ENCODE results near the gene TNNC1. TPM values are rescaled to one million over a fixed set of nuclear protein-coding genes. Genes with fewer than 3 reads are reported as not detected.

The TNNC1 gene
- total RNA-seq, 1 experiment from 2014 or later = 5.6 TPM

DNA sequence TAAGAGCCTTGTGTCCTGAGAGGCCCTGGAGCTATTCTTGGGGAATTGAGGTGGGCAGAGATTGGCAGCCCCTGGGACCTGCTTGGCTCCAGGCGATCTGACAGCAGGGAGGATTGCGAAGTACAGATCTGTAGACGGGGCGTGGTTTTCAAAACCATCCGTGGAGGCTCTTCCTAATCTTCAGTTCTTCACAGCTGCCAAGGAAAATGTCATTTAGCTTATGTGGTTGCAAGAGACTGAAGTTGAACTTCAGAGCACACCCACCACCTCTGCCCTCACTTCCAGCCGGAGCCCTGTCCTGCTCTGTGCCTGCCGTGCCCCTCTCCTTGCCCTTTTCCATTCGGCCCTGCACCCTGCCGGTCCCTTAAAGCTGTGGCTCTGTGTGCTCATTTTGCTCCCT is 14.5 kb upstream of the TNNC1 start:
- Mint-ChIP-seq H3K36me3 (peaks cover 28% of the 10 kb centered on the region), H3K9me3 (no peaks in the 10 kb centered on the region), H3K27me3 (ENCODE audit: low read depth) (no peaks in the 10 kb centered on the region), H3K4me1 (no peaks in the 10 kb centered on the region), H3K4me3 (no peak overlapping the region), H3K27ac (0 out of 2 replicates have a peak overlapping the region, but pooled peaks have one; percentile 19)
- ChIA-PET POLR2A (no interaction called here), CTCF (interaction anchor here (0.6 kb wide), 2 partner anchors 207 to 386 kb away, joined by 3 to 5 read pairs; no protein-coding TSS in a partner anchor)
- no peak for TF ChIP-seq CREB1 (CRISPR knock-in tag; IDR thresholded peaks at IDR 0.05)
- no peak for ATAC-seq
- DNase-seq (ENCODE audit: low spot score) = no peak

DNA sequence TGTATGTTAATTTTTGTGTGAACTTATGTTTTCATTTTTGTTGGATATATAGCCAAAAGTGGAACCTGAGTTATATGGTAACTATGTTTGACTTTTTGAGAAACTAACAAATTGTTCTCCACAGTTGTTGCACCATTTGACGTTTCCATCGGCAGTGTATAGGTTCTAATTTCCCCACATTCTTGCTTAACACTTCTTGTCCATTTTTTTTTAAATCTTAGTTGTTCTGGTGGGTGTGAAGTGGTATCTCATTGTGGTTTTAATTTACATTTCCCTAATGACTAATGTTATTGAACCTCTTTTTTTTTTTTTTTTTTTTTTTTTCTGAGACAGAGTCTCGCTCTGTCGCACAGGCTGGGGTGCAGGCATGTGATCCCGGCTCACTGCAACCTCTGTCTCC is 9.6 kb upstream of the TNNC1 start:
- no peak overlapping the region for H3K27ac Mint-ChIP-seq
- DNase-seq (ENCODE audit: low spot score) = no peak
- ChIA-PET CTCF (no interaction called here), POLR2A (no interaction called here)
- H3K4me1 Mint-ChIP-seq = no peaks in the 10 kb centered on the region; the same call in 1 of the 2 replicates
- no peak overlapping the region for H3K4me3 Mint-ChIP-seq
- H3K27me3 Mint-ChIP-seq (ENCODE audit: low read depth) = no peaks in the 10 kb centered on the region
- TF ChIP-seq, protein P1, sequence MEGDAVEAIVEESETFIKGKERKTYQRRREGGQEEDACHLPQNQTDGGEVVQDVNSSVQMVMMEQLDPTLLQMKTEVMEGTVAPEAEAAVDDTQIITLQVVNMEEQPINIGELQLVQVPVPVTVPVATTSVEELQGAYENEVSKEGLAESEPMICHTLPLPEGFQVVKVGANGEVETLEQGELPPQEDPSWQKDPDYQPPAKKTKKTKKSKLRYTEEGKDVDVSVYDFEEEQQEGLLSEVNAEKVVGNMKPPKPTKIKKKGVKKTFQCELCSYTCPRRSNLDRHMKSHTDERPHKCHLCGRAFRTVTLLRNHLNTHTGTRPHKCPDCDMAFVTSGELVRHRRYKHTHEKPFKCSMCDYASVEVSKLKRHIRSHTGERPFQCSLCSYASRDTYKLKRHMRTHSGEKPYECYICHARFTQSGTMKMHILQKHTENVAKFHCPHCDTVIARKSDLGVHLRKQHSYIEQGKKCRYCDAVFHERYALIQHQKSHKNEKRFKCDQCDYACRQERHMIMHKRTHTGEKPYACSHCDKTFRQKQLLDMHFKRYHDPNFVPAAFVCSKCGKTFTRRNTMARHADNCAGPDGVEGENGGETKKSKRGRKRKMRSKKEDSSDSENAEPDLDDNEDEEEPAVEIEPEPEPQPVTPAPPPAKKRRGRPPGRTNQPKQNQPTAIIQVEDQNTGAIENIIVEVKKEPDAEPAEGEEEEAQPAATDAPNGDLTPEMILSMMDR (IDR thresholded peaks at IDR 0.05) = no peak
- TF ChIP-seq NR2C2 (CRISPR knock-in tag; IDR thresholded peaks at IDR 0.05) = no peak
- no peak for TF ChIP-seq TEAD1 (CRISPR knock-in tag; IDR thresholded peaks at IDR 0.05)
- TF ChIP-seq, protein P2, sequence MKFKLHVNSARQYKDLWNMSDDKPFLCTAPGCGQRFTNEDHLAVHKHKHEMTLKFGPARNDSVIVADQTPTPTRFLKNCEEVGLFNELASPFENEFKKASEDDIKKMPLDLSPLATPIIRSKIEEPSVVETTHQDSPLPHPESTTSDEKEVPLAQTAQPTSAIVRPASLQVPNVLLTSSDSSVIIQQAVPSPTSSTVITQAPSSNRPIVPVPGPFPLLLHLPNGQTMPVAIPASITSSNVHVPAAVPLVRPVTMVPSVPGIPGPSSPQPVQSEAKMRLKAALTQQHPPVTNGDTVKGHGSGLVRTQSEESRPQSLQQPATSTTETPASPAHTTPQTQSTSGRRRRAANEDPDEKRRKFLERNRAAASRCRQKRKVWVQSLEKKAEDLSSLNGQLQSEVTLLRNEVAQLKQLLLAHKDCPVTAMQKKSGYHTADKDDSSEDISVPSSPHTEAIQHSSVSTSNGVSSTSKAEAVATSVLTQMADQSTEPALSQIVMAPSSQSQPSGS (CRISPR knock-in tag; IDR thresholded peaks at IDR 0.05; ENCODE audit: borderline replicate concordance, low read depth) = no peak
- TF ChIP-seq EMX1 (CRISPR knock-in tag; IDR thresholded peaks at IDR 0.05) = no peak
- no peak for ATAC-seq
- no peaks in the 10 kb centered on the region for H3K9me3 Mint-ChIP-seq
- peaks cover 42% of the 10 kb centered on the region for H3K36me3 Mint-ChIP-seq

DNA sequence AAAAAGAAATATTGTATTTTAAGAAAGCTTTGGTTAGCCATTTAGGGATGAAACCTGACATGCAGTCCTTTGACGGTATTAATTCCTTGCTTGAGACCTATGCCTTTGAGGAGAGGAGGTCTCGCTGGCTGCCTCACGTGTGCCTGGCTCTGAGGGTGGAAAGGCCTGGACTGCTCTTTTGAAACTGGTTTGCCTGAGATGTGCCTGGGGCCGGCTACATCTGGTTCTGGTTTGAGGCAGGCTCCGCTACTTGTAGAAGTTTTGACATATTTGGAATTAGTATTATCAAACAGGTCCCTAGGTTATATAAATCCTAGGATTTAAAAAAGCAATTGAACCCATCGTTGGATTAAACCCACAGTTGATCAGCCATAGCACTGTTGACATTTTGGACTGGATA is 8.0 kb upstream of the TNNC1 start:
- H3K4me1 Mint-ChIP-seq = peaks cover 8% of the 10 kb centered on the region
- peaks cover 54% of the 10 kb centered on the region for H3K36me3 Mint-ChIP-seq
- POLR2A ChIA-PET = no interaction called here
- CTCF ChIA-PET = interaction anchor here (0.6 to 1.5 kb wide), 3 partner anchors 9 to 20 kb away, joined by 3 to 4 read pairs (median 4); no protein-coding TSS in a partner anchor
- no peak for ATAC-seq
- H3K9me3 Mint-ChIP-seq = no peaks in the 10 kb centered on the region
- DNase-seq (ENCODE audit: low spot score) = no peak
- no peak overlapping the region for H3K27ac Mint-ChIP-seq
- H3K4me3 Mint-ChIP-seq = no peak overlapping the region
- H3K27me3 Mint-ChIP-seq (ENCODE audit: low read depth) = no peaks in the 10 kb centered on the region
- TF ChIP-seq, protein P3, sequence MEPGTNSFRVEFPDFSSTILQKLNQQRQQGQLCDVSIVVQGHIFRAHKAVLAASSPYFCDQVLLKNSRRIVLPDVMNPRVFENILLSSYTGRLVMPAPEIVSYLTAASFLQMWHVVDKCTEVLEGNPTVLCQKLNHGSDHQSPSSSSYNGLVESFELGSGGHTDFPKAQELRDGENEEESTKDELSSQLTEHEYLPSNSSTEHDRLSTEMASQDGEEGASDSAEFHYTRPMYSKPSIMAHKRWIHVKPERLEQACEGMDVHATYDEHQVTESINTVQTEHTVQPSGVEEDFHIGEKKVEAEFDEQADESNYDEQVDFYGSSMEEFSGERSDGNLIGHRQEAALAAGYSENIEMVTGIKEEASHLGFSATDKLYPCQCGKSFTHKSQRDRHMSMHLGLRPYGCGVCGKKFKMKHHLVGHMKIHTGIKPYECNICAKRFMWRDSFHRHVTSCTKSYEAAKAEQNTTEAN (CRISPR knock-in tag; IDR thresholded peaks at IDR 0.05) = no peak
- TF ChIP-seq ZNF423 (CRISPR knock-in tag; IDR thresholded peaks at IDR 0.05) (no peak), ESRRA (CRISPR knock-in tag; IDR thresholded peaks at IDR 0.05; ENCODE audit: borderline replicate concordance) (no peak), TEAD4 (CRISPR knock-in tag; IDR thresholded peaks at IDR 0.05) (no peak), MYBL2 (CRISPR knock-in tag; IDR thresholded peaks at IDR 0.05) (no peak), FOXK1 (CRISPR knock-in tag; IDR thresholded peaks at IDR 0.05) (no peak), RORB (CRISPR knock-in tag; IDR thresholded peaks at IDR 0.05) (no peak), MXD4 (CRISPR knock-in tag; IDR thresholded peaks at IDR 0.05; ENCODE audit: borderline replicate concordance) (no peak), FOXJ3 (CRISPR knock-in tag; IDR thresholded peaks at IDR 0.05; ENCODE audit: borderline replicate concordance) (no peak), ETV6 (CRISPR knock-in tag; IDR thresholded peaks at IDR 0.05) (no peak), ZNF121 (CRISPR knock-in tag; IDR thresholded peaks at IDR 0.05) (no peak), NFATC4 (CRISPR knock-in tag; IDR thresholded peaks at IDR 0.05) (no peak), ZBTB21 (CRISPR knock-in tag; IDR thresholded peaks at IDR 0.05; ENCODE audit: borderline replicate concordance) (no peak)
- TF ChIP-seq, protein P4, sequence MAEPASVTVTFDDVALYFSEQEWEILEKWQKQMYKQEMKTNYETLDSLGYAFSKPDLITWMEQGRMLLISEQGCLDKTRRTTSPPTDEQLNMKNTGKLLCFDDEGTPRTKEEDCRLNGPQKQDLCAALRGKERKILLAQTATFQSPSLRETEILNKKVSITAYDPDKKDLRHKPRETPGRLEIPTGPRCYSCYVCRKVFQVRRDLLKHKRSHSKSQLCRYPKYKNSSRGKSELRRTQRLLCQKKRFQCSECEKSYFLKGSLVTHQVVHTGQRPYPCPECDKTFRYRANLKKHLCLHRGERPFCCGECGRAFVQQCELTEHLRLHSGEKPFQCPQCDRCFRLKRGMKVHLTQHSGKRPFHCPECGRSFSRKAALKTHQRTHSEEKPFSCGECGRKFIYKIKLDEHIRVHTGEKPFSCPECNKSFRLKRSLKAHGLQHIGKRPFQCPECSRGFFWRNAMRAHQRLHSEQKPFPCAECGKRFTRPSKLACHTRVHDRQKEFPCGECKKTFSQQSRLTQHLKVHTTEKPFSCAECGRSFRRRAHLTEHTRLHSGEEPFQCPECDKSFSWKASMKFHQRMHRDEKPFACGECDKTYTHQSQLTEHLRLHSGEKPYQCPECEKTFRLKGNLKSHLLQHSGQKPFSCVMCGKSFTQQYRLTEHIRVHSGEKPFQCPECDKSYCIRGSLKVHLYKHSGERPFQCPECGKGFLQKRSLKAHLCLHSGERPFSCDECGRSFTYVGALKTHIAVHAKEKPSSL (CRISPR knock-in tag; conservative IDR thresholded peaks at IDR 0.05) = no peak
- TF ChIP-seq, protein P5, sequence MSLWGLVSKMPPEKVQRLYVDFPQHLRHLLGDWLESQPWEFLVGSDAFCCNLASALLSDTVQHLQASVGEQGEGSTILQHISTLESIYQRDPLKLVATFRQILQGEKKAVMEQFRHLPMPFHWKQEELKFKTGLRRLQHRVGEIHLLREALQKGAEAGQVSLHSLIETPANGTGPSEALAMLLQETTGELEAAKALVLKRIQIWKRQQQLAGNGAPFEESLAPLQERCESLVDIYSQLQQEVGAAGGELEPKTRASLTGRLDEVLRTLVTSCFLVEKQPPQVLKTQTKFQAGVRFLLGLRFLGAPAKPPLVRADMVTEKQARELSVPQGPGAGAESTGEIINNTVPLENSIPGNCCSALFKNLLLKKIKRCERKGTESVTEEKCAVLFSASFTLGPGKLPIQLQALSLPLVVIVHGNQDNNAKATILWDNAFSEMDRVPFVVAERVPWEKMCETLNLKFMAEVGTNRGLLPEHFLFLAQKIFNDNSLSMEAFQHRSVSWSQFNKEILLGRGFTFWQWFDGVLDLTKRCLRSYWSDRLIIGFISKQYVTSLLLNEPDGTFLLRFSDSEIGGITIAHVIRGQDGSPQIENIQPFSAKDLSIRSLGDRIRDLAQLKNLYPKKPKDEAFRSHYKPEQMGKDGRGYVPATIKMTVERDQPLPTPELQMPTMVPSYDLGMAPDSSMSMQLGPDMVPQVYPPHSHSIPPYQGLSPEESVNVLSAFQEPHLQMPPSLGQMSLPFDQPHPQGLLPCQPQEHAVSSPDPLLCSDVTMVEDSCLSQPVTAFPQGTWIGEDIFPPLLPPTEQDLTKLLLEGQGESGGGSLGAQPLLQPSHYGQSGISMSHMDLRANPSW (CRISPR knock-in tag; conservative IDR thresholded peaks at IDR 0.05; ENCODE audit: low read depth) = no peak
- TF ChIP-seq, protein P6, sequence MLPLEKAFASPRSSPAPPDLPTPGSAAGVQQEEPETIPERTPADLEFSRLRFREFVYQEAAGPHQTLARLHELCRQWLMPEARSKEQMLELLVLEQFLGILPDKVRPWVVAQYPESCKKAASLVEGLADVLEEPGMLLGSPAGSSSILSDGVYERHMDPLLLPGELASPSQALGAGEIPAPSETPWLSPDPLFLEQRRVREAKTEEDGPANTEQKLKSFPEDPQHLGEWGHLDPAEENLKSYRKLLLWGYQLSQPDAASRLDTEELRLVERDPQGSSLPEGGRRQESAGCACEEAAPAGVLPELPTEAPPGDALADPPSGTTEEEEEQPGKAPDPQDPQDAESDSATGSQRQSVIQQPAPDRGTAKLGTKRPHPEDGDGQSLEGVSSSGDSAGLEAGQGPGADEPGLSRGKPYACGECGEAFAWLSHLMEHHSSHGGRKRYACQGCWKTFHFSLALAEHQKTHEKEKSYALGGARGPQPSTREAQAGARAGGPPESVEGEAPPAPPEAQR (CRISPR knock-in tag; IDR thresholded peaks at IDR 0.05) = no peak

Measured in WTC11 (cell line).